Stimulated activated CD4-positive, alpha-beta T cell treated with anti-CD3 and anti-CD28 coated beads, Interleukin-1b, Interleukin-23, amount 100 ng/mL, for 48 hours (primary cell): Measurements from ENCODE around the gene SPSB1.
"Not testable (repeated sequence)": the region's sequence is repeated elsewhere in the genome, so short reads cannot be mapped to it uniquely, and the experiment has no call there.

Source experiments
- DNase-seq: peaks from one replicate; pipeline ENCODE4 v3.0.0-alpha.2; 2020

Gene SPSB1

GRCh38 chr1:9369964-9370788 lies 77.5 kb downstream of the SPSB1 start:
- DNase-seq: no peak

GRCh38 chr1:9371391-9371935 lies 78.8 kb downstream of the SPSB1 start:
- no peak for DNase-seq

- DNase-seq: no peak
Observed at GRCh38 chr1:9371951-9372350, 79.3 kb downstream of the SPSB1 start.

GRCh38 chr1:9373619-9374018 lies 80.9 kb downstream of the SPSB1 start:
- DNase-seq: no peak

GRCh38 chr1:9374748-9375341 lies 82.2 kb downstream of the SPSB1 start:
- no peak for DNase-seq

GRCh38 chr1:9375912-9376311 lies 83.2 kb downstream of the SPSB1 start:
- DNase-seq: no peak

GRCh38 chr1:9376430-9376829 lies 83.7 kb downstream of the SPSB1 start:
- DNase-seq: no peak

- no peak for DNase-seq
Observed at GRCh38 chr1:9376886-9377333, 84.2 kb downstream of the SPSB1 start.

GRCh38 chr1:9378801-9379200 lies 86.1 kb downstream of the SPSB1 start:
- no peak for DNase-seq

GRCh38 chr1:9380711-9381110 lies 88.0 kb downstream of the SPSB1 start:
- no peak for DNase-seq

- no peak for DNase-seq
Observed at GRCh38 chr1:9382643-9383491, 90.2 kb downstream of the SPSB1 start.

GRCh38 chr1:9384128-9384527 lies 91.4 kb downstream of the SPSB1 start:
- DNase-seq: no peak

- no peak for DNase-seq
Observed at GRCh38 chr1:9384751-9385245, 92.1 kb downstream of the SPSB1 start.

- not testable (repeated sequence) for DNase-seq
Observed at GRCh38 chr1:9385392-9385791, 92.7 kb downstream of the SPSB1 start.

- DNase-seq: no peak
Observed at GRCh38 chr1:9385801-9386573, 93.3 kb downstream of the SPSB1 start.

- no peak for DNase-seq
Observed at GRCh38 chr1:9388335-9389180, 95.9 kb downstream of the SPSB1 start.

- DNase-seq: no peak
Observed at GRCh38 chr1:9389968-9390367, 97.3 kb downstream of the SPSB1 start.

- no peak for DNase-seq
Observed at GRCh38 chr1:9391620-9392019, 98.9 kb downstream of the SPSB1 start.

- DNase-seq: no peak
Observed at GRCh38 chr1:9394010-9394409, 101.3 kb downstream of the SPSB1 start.

GRCh38 chr1:9395018-9395417 lies 102.3 kb downstream of the SPSB1 start:
- DNase-seq: no peak

GRCh38 chr1:9397047-9397446 lies 104.4 kb downstream of the SPSB1 start:
- no peak for DNase-seq
